ENCODE measurements around the gene PDK1. TPM values are rescaled to one million over a fixed set of nuclear protein-coding genes. Genes with fewer than 3 reads are reported as not detected.
"Not testable (repeated sequence)": the region's sequence is repeated elsewhere in the genome, so short reads cannot be mapped to it uniquely, and the experiment has no call there.

Gene PDK1
- polyA plus RNA-seq, 1 experiment = 40.0 TPM

DNA sequence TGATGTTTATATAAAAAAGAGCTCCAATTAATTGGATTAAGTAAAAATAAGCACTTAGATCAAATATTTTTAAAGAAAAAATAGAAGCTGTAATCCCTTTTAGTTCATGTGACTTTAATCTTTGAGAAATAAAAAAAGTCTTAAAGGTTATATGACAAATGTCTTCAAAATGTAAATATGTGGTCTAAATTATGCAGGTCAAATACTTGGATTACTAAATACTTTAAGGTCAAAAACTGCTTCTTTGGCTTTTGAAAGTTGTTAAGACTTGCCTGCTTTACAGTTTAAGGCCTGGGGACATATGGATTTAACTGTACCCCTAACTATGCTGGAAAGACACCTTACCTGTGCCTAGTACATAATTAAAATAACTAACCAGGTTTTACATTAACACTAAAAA, 15.5 kb upstream of the PDK1 start:
- CTCF ChIA-PET = interaction anchor here (0.6 kb wide), 2 partner anchors 152 to 204 kb away, joined by 3 read pairs; no protein-coding TSS in a partner anchor
- no peaks in the 10 kb centered on the region for H3K36me3 ChIP-seq (ENCODE audit: control insufficient read depth, insufficient read depth, low read length)
- no peak for DNase-seq (ENCODE audit: low read depth)
- no peaks in the 10 kb centered on the region for H3K27me3 ChIP-seq (ENCODE audit: control insufficient read depth, insufficient read depth, low read length)
- no peak overlapping the region for H3K4me3 ChIP-seq (ENCODE audit: low read depth, low read length)
- POLR2A ChIA-PET = no interaction called here
- TF ChIP-seq, protein P1, sequence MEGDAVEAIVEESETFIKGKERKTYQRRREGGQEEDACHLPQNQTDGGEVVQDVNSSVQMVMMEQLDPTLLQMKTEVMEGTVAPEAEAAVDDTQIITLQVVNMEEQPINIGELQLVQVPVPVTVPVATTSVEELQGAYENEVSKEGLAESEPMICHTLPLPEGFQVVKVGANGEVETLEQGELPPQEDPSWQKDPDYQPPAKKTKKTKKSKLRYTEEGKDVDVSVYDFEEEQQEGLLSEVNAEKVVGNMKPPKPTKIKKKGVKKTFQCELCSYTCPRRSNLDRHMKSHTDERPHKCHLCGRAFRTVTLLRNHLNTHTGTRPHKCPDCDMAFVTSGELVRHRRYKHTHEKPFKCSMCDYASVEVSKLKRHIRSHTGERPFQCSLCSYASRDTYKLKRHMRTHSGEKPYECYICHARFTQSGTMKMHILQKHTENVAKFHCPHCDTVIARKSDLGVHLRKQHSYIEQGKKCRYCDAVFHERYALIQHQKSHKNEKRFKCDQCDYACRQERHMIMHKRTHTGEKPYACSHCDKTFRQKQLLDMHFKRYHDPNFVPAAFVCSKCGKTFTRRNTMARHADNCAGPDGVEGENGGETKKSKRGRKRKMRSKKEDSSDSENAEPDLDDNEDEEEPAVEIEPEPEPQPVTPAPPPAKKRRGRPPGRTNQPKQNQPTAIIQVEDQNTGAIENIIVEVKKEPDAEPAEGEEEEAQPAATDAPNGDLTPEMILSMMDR (IDR thresholded peaks at IDR 0.05; ENCODE audit: insufficient read depth, low read depth, low read length) = no peak

DNA sequence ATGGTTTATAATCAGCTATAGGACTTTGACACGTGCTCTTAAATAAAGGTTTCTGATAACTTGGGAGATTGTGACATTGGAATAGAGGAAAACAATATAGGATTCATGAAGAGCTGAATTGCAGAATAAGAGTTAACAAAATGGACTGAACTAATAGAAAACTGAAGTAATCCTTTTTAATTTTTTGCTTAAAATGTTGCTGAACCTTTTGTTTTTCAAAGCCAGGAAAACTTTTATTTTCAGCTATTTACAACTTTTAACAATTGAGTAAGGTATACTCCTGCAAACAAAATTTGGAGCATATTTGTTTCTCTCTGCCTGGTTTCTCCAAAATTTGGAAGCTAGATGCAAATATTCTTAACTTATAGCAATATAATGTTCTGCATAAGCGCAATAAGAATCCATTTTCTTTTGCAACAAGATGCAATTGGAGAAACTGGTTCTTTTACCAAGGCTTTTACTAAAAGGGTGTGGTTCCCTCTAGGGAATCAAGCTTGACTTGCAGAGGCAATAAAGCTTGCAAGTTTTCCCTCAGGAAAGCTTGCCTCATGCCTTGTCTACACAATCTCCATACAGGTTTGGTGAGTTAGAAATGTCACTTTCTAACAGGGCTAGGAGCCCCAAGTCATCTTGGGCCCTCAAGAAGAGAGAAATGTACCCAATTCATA, 10.3 kb upstream of the PDK1 start:
- Histone ChIP-seq H3K27me3 (ENCODE audit: control insufficient read depth, insufficient read depth, low read length) (no peaks in the 10 kb centered on the region), H3K4me3 (ENCODE audit: low read depth, low read length) (no peak overlapping the region), H3K36me3 (ENCODE audit: control insufficient read depth, insufficient read depth, low read length) (no peaks in the 10 kb centered on the region)
- ChIA-PET CTCF (interaction anchor here (0.6 to 1.7 kb wide), 3 partner anchors 9 to 80 kb away, joined by 3 to 4 read pairs (median 3); no protein-coding TSS in a partner anchor), POLR2A (no interaction called here)
- TF ChIP-seq, protein P1 (IDR thresholded peaks at IDR 0.05; ENCODE audit: insufficient read depth, low read depth, low read length) = no peak
- no peak for DNase-seq (ENCODE audit: low read depth)

- Histone ChIP-seq H3K36me3 (ENCODE audit: control insufficient read depth, insufficient read depth, low read length) (no peaks in the 10 kb centered on the region), H3K27me3 (ENCODE audit: control insufficient read depth, insufficient read depth, low read length) (no peaks in the 10 kb centered on the region), H3K4me3 (ENCODE audit: low read depth, low read length) (no peak overlapping the region)
- TF ChIP-seq, protein P1 (IDR thresholded peaks at IDR 0.05; ENCODE audit: insufficient read depth, low read depth, low read length) = no peak
- ChIA-PET CTCF (no interaction called here), POLR2A (no interaction called here)
- no peak for DNase-seq (ENCODE audit: low read depth)
These were observed 6.8 kb upstream of the PDK1 start for GRCh38 chr2:172549131-172549530.

DNA sequence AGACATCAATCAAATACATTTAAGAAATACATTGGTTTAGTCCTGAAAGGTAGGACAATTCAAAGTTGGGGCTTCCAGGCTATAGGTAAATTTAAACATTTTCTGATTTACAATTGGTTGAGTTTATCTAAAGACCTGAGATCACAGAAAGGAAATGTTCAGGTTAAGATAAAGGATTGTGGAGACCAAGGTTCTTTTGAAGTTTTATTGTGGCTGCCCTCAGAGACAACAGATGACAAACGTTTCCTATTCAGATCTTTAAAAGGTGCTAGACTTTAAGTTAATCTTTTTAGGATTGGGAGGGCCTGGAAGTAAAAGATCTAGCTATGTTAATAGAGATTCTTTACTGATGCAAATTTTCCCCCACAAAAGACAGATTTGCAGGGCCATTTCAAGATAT, 6.1 kb upstream of the PDK1 start:
- CTCF ChIA-PET; DNase-seq (ENCODE audit: low read depth); H3K36me3 ChIP-seq (ENCODE audit: control insufficient read depth, insufficient read depth, low read length): not testable (repeated sequence)

DNA sequence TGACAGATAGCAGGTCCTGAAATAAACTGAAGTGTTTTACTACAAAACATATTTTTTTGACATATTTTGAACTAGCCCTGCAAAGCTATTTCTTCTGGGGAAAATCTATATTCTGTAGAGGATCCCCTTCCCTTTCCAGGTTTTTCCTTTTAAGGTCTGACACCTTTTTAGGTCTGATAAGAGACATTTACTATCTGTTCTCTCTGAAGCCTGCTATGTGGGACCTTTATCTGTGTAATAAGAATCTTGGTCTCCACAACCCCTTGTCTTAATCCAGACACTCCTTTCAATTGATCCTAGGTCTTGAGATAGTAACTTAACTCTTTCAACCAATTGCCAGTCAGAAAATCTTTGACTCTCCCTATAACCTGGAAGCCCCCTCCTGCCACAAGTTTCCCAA, 5.5 kb upstream of the PDK1 start:
- H3K27me3 ChIP-seq (ENCODE audit: control insufficient read depth, insufficient read depth, low read length) = no peaks in the 10 kb centered on the region
- no peak overlapping the region for H3K4me3 ChIP-seq (ENCODE audit: low read depth, low read length)
- TF ChIP-seq, protein P1 (IDR thresholded peaks at IDR 0.05; ENCODE audit: insufficient read depth, low read depth, low read length) = no peak
- H3K36me3 ChIP-seq (ENCODE audit: control insufficient read depth, insufficient read depth, low read length) = no peaks in the 10 kb centered on the region
- ChIA-PET CTCF (no interaction called here), POLR2A (no interaction called here)
- no peak for DNase-seq (ENCODE audit: low read depth)

More for the DNA sequence above, 6.1 kb upstream of the PDK1 start:
- H3K27me3 ChIP-seq (ENCODE audit: control insufficient read depth, insufficient read depth, low read length); H3K4me3 ChIP-seq (ENCODE audit: low read depth, low read length); POLR2A ChIA-PET: not testable (repeated sequence)

DNA sequence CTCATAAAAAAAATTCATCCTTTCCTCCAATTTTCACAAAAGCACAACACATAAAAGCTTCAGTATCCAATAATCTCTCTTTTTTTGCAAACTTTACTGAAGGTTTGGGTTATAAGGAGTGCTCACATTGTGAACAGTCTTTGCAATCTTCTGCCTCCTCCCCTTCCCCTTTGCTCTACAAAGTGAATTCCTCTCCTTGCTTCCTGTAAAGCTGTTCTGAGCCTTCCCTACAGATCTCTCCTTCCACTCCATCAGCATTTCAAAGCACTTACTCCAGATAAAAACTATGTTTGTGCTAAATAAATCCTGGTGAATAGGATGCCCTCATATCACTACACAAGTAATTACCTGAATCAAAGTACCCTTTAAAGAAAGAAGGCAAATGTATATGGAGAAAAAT, 4.6 kb upstream of the PDK1 start:
- H3K36me3 ChIP-seq (ENCODE audit: control insufficient read depth, insufficient read depth, low read length) = no peaks in the 10 kb centered on the region
- TF ChIP-seq, protein P1 (IDR thresholded peaks at IDR 0.05; ENCODE audit: insufficient read depth, low read depth, low read length) = no peak
- DNase-seq (ENCODE audit: low read depth) = no peak
- POLR2A ChIA-PET = no interaction called here
- CTCF ChIA-PET = no interaction called here
- H3K27me3 ChIP-seq (ENCODE audit: control insufficient read depth, insufficient read depth, low read length) = no peaks in the 10 kb centered on the region
- no peak overlapping the region for H3K4me3 ChIP-seq (ENCODE audit: low read depth, low read length)
